Brain microvascular endothelial cell (primary cell): ENCODE results near the gene ZBTB11.
A peak's percentile ranks its signal among the peaks of the same experiment; 100 is the strongest.
"Not testable (repeated sequence)": the region's sequence is repeated elsewhere in the genome, so short reads cannot be mapped to it uniquely, and the experiment has no call there.

ENCODE experiments used
- DNase-seq: peaks from one replicate; pipeline ENCODE4 v3.0.0-alpha.2; 2020
- H3K27ac ChIP-seq: fragments of 250-450 bp; sonication (Bioruptor Pico); 2 replicates; pipeline ENCODE4 v1.5.1; 2020; ENCODE audit warnings: mild to moderate bottlenecking, moderate library complexity
- H3K27me3 ChIP-seq: fragments of 250-450 bp; sonication (Bioruptor Pico); replicated peaks from 2 replicates; pipeline ENCODE4 v1.5.1; 2020; ENCODE audit warnings: mild to moderate bottlenecking
- H3K36me3 ChIP-seq: fragments of 250-450 bp; sonication (Bioruptor Pico); replicated peaks from 2 replicates; pipeline ENCODE4 v1.5.1; 2020; ENCODE audit warnings: mild to moderate bottlenecking
- H3K4me3 ChIP-seq: 2 replicates; pipeline ENCODE4 v1.5.1; 2011; ENCODE audit warnings: low read depth, mild to moderate bottlenecking, control low read depth, low read length, moderate library complexity
- CTCF ChIP-seq: IDR thresholded peaks from 2 replicates; pipeline ENCODE4 v1.5.1; 2011; ENCODE audit warnings: low read depth, mild to moderate bottlenecking, moderate library complexity, low read length, control low read depth, inconsistent platforms; ENCODE audit errors: missing control alignments
- in situ Hi-C: cut with HindIII; loops from 2 replicates; pipeline ENCODE4 v1.10.0; 2017; ENCODE audit warnings: low sequenced_read_pairs, low pct_ligation_motif_present

ZBTB11 gene

GRCh38 chr3:101680466-101680865 is 3.5 kb upstream of the ZBTB11 start:
- no peak for DNase-seq
- no peak for TF ChIP-seq CTCF
- no peak overlapping the region for H3K27ac ChIP-seq
- H3K4me3 ChIP-seq: no peak overlapping the region
- in situ Hi-C loops: no loop called here
- H3K36me3 ChIP-seq: peaks cover 50% of the 10 kb centered on the region
- no peaks in the 10 kb centered on the region for H3K27me3 ChIP-seq

GRCh38 chr3:101678837-101679236 is 1.9 kb upstream of the ZBTB11 start:
- H3K27me3 ChIP-seq, H3K4me3 ChIP-seq, DNase-seq, H3K27ac ChIP-seq, in situ Hi-C loops: not testable (repeated sequence)
- H3K36me3 ChIP-seq: peaks cover 37% of the 10 kb centered on the region

GRCh38 chr3:101677436-101678286 is 729 bp upstream of the ZBTB11 start:
- no peak for DNase-seq
- H3K4me3 ChIP-seq: peak overlapping the region; percentile 44
- TF ChIP-seq CTCF: no peak
- H3K27ac ChIP-seq: no peak overlapping the region
- H3K27me3 ChIP-seq: no peaks in the 10 kb centered on the region
- in situ Hi-C loops: no loop called here
- peaks cover 28% of the 10 kb centered on the region for H3K36me3 ChIP-seq

GRCh38 chr3:101676216-101676764 is 642 bp downstream of the ZBTB11 start:
- no peak for TF ChIP-seq CTCF
- no peaks in the 10 kb centered on the region for H3K27me3 ChIP-seq
- peak overlapping the region; percentile 70 for H3K27ac ChIP-seq
- H3K4me3 ChIP-seq: peak overlapping the region; percentile 95
- H3K36me3 ChIP-seq: peaks cover 14% of the 10 kb centered on the region
- peak; percentile 92 for DNase-seq
- in situ Hi-C loops: no loop called here

GRCh38 chr3:101675709-101676215 is 1.2 kb downstream of the ZBTB11 start:
- peak overlapping the region; percentile 95 for H3K4me3 ChIP-seq
- in situ Hi-C loops: no loop called here
- no peak for DNase-seq
- no peak for TF ChIP-seq CTCF
- peaks cover 14% of the 10 kb centered on the region for H3K36me3 ChIP-seq
- H3K27me3 ChIP-seq: no peaks in the 10 kb centered on the region
- peak overlapping the region; percentile 64 for H3K27ac ChIP-seq

GRCh38 chr3:101674518-101674917 is 2.4 kb downstream of the ZBTB11 start:
- H3K27ac ChIP-seq: no peak overlapping the region
- H3K36me3 ChIP-seq: peaks cover 5% of the 10 kb centered on the region
- H3K4me3 ChIP-seq: no peak overlapping the region
- DNase-seq: no peak
- no peaks in the 10 kb centered on the region for H3K27me3 ChIP-seq
- TF ChIP-seq CTCF: no peak
- in situ Hi-C loops: no loop called here
